ENCODE data around the gene RFC2.
"Not testable (repeated sequence)": the region's sequence is repeated elsewhere in the genome, so short reads cannot be mapped to it uniquely, and the experiment has no call there.

The RFC2 gene

DNA sequence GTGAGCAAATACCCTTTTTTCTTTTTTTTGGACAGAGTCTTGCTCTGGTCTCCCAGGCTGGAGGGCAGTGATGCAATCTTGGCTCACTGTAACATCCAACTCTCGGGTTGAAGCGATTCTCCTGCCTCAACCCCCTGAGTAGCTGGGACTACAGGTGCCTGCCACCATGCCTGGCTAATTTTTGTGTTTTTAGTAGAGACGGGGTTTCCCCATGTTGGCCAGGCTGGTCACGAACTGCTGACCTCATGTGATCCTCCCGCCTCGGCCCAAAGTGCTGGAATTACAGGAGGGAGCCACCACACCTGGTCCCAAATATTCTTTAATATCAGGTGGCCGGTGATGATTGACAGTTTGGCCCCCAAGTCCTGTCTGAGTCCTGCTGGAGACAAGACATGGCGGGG lies 37.8 kb downstream of the RFC2 start:
- DNase-seq: no peak

DNA sequence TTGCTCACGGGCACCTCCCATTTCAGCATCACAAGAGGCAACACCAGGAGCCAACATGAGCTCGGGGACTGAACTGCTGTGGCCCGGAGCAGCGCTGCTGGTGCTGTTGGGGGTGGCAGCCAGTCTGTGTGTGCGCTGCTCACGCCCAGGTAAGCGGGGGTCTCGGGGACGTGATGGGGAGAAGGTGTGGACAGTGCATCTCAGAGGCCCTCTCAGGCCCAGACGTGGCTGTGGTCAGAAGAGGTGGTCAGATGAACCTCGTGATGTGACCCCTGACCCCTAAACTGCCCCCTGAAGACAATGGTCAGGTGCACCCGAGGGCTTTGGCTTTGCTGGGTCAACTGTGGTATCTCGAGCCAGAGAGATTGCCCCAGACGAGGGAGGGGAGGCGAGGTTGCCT lies 38.3 kb downstream of the RFC2 start:
- no peak for DNase-seq

DNA sequence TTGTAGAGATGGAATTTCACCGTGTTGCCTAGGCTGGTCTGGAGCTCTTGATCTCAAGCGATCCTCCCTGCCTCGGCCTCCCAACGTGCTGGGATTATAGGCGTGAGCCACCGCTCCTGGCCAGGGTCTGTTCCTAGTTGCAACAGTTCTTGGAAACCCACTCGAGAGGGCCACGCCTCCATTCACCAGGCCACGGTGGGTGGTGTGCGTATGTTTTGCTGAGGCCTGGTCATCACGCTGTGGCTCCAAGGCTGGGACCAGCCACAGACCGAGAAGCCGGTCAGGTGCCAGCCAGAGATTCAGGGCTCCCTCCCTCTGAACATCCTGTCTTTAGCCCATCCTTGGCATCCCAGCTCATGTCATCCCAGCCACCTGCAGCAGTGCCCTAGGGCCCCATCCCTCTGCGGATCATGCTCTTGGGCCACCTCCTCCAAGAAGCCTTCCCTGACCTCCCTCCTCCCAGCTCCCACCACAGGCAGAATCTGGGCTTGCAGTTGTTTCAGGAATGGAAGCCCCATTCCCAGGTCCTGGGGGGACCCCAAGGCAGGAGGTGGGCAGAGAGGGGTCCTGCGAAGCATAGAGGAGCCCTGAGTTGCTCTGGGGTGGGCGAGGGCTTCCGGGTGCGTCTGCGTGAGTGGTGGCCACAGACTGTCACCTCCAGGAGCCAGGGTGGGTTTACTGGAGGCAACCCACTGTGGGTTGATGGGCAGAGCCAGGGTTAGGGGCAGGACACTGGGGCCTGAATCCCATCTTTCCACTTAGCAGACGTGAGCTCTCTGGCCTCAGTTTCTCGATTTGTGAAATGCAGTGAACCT lies 39.2 kb downstream of the RFC2 start:
- DNase-seq: no peak

DNA sequence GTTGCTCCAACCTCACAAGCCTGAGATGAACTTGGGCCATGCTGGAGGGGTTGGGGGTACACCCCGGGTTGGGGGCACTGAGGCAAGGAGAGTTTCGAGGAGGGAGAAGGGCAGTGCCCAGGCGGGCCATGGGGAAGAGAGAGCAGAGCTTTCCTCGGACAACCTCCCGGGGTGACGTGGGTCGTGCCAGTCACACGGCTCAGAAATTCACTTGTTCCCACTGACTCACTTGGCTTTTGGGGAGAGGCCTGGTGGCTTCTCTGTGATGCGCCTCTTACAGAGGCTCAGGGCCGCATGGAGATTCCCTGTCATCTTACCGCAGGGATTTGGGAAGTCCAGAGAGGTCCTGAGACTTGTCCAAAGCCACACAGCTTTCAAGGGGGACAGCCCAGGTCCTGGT lies 41.5 kb downstream of the RFC2 start:
- DNase-seq: no peak

DNA sequence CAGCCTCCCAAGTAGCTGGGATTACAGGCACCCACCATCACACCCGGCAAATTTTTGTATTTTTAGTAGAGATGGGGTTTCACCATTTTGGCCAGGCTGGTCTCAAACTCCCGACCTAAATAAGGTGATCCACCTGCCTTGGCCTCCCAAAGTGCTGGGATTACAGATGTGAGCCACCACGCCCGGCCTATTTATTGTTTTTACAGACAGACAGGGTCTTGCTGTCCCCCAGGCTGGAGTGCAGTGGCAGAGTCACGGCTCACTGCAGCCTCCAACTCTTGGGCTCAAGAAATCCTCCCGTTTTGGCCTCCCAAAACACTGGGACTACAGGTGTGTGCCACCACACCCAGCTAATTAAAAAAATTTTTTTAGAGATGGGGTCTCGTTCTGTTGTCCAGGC lies 46.0 kb downstream of the RFC2 start:
- not testable (repeated sequence) for DNase-seq

DNA sequence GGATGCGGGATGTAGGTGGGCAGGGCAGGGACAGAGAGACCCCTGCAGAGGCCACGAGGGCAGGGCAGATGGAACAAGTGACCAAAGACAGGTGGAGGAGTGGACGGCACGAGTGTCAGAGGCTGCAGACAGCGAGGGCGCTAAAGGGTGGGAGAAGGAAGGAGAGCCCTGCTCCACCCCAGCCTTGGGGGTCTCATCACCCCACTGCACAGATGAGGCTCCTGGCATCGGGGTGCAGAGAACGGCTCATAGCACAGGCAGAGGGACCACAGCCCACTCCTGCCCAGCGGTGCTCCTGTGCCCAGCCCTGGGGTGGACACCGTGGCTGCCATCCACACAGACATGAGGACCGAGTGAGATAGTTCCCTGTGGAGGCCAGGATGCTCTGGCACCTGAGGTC lies 46.6 kb downstream of the RFC2 start:
- DNase-seq: no peak

DNA sequence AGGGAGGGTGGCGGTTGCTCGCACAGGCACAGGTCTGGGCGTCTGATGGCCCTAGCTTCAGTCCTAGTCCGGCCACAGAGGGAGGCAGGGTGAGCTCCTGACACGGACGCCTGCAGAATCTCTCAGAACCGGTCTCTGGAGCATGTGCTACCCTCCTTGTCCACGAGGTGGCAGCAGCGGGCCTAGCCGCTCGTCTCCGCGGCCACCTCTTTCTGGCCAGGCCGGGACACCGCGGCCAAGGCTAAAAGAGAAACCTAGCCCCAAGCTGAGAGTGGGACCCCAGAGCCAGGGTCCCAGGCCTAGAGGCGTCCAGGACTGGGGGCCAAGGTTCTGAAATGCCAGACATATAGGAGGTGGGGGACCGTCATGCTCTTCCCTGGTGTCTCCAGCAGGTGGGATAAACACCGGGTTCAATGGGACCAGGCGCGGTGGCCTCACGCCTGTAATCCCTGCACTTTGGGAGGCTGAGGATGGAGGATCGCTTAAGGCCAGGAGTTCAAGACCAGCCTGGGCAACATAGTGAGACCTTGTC lies 47.5 kb downstream of the RFC2 start:
- DNase-seq: peak in 1 of 2 experiments; percentile 49

DNA sequence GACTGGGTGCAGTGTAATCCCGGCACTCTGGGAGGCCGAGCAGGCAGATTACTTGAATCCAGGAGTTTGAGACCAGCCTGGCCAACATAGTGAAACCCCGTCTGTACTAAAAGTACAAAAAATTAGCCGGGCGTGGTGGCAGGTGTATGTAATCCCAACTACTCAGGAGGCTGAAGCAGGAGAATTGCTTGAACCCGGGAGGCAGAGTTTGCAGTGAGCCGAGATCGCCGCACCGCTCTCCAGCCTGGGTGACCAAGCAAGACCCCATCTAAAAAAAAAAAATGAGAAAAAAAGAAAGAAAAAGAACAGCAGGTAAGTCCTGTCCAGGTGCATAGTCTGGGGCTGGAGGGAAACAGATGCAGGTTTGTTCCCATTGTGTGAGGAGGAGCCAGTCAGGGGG lies 48.1 kb downstream of the RFC2 start:
- not testable (repeated sequence) for DNase-seq

DNA sequence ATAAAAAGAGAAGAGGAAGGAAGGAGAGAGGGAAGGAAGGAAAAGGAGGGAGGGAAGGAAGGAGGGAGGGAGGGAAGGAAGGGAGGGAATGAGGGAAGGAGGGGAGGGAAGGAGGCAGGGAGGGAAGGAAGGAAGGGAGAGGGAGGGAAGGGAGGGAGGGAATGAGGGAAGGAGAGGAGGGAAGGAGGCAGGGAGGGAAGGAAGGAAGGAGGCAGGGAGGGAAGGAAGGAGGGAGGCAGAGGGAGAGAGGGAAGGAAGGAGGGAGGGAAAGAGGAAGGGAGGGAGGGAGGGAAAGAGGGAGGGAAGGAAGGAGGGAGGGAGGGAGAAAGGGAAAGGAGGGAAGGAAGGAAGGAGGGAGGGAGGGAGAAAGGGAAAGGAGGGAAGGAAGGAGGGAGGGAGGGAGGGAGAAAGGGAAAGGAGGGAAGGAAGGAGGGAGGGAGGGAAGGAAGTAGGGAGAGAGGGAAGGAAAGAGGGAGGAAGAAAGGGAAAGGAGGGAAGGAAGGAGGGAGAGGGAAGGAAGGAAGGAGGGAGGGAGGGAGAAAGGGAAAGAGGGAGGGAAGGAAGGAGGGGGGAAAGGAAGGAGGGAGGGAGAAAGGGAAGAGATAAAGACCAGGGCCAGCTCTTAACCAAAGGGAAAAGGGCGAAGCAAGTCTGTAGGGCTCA lies 50.1 kb downstream of the RFC2 start:
- DNase-seq: no peak

DNA sequence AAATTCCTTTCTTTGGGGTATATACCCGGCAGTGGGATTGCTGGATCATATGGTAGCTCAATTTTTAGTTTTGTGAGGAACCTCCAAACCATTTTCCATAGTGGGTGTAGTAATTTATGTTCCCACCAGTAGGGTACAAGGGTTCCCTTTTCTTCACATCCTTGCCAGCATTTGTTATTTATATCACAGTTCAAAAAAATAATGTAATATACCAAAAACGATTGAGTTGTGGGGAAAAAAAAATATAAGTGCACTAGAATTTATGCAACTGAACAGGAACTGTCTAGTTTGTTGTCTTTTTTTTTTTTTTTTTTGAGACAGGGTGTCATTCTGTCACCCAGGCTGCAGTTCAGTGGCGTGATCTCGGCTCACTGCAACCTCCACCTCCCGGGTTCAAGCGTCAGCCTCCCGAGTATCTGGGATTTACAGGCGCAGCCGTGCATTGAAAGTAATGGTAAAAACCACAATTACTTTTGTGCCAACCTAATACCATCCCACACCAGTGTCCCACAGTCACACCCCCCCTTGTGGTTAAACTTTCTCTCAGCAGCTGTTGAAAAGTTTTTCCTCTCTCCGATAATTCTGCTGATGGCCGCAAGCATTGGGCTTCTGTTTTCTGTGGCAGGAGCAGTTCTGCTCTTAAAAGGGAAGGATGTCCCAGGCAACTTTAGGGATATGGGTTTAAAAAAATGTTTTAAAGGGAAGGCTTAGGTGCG lies 51.2 kb downstream of the RFC2 start:
- no peak for DNase-seq

DNA sequence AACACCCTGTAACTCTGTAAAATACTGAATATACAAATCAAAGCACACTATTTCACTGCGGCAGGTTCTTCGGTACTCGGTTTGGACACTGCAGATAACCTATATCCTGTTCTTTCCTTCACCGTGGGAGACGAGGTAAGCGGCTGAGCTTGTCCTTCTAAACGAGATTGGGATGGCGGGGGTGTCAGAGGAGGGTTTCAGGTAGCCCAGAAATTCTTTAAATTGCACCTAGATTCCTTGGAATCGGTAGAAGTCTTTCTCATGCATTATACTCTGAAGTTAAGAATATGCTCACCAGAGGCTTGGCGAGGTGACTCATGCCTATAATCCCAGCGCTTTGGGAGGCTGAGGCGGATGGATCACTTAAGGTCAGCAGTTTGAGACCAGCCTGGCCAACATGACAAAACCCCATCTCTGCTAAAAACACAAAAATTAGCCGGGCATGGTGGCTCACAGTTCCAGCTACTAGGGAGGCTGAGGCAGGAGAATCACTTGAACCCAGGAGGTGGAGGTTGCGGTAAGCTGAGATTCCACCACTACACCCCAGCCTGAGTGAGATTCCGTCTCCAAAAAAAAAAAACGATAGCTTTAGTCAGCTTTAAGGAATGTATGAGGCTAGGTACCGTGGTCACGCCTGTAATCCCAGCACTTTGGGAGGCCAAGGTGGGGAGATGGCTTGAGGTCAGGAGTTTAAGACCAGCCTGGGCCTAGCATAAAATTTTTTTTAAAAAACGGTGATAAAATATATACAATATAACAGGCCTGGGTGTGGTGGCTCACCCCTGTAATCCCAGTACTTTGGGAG lies 54.4 kb downstream of the RFC2 start:
- no peak for DNase-seq

DNA sequence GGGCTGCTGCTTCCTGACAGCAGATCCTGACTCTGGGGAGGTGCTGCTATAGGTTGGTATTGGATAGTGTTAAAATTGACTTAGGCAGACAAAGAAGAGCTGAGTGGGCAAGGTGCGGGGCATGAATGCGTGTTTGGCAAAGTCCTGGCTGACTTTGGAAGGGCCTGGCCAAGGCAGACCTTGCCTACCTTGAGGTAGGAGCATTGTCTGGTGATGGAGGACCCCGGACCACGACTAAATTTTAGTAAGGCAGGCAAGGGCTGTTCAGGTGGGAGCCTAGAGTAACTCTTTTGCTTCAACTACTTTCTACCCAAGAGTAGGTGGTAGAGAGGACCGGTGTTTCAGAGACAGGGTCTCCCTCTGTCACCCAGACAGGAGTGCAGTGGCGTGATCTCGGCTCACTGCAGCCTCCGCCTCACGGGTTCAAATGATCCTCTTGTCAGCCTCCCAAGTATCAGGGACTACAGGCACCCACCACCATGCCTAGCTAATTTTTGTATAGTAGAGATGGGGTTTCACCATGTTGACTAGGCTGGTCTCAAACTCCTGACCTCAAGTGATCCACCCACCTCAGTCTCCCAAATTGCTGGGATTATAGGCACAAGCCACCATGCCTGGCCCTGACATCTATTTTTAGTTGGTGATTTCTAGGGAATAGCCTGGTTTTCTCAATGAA lies 56.6 kb downstream of the RFC2 start:
- DNase-seq: no peak

DNA sequence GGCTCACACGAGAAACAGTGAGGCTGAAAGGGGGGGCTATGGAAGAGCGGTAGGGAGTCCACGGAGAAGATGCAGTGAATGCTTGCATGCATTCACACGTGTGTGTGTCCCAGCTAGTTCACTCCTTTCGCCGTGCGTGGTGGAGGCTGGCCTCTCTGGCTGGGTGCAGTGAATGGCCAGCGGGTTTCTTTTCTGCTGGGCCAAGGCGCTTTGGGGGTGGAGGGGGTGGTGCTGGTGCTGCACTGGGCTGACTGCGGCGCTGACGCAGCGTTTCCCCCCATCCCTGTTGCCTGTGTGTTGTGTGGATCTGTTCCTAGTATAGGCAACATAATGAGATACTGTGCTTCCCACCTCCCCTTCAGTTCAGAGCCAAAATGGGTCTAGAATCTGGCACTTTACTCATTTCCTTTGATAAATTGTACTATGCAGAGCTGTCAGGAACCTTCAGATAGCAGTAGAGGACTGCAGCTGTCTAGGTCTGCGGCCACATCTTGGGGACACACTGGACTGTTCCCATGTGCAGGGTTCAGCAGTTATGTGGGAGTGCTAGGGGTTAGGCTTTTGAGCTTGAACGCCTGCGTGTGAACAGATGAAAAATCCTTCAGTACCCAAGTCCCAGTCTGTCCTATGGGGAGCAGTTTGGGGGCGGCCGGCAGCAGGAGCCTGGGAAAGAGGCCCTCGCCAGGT lies 58.1 kb downstream of the RFC2 start:
- not testable (repeated sequence) for DNase-seq

DNA sequence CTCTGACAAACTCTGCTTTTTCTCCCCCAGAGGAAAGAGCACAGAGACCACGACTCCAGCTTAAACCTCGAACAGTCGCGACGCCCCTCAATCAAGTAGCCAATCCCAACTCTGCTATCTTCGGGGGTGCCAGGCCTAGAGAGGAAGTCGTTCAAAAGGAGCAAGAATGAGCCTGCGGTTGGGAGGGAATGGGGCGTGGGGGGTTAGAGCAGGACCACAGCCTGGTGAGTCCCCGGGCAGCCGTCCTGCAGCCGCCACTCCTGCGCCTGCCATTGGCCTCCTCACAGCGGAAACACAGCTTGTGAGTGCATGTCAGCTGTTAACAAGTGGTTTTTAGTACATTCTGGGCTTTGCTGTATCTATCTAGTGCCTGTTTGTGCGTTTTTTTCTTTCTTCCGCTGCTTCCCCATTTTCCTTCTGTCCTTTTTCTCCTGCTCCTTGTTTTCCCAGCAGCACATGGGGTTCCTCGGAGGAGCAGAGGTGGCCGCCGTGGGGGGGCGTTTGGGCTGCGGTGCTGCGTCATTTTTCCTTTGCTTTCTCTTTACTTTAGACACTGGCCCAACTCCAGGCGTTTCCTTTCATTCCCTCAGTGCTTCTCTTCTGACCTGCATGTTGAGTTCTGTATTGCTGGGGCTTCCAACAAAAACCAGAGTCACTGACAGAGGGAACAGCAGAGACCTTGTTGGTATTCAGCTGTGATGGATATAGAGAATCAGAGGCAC lies 58.9 kb downstream of the RFC2 start:
- not testable (repeated sequence) for DNase-seq

DNA sequence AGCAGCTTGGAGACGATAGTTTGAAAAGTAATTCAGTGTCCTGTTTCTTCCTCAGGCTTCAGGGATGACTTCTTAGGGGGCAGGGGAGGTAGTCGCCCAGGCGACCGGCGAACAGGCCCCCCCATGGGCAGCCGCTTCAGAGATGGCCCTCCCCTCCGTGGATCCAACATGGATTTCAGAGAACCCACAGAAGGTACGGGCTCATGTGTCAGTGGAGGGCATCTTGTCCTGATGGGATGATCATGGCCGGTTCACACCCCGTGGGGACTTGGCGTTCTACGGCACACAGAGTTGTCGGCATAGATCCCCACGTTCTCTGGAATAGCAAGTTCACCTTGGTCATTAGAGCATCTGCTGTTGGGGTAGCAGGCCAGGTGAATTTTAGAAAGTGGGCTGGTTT lies 59.5 kb downstream of the RFC2 start:
- no peak for DNase-seq

DNA sequence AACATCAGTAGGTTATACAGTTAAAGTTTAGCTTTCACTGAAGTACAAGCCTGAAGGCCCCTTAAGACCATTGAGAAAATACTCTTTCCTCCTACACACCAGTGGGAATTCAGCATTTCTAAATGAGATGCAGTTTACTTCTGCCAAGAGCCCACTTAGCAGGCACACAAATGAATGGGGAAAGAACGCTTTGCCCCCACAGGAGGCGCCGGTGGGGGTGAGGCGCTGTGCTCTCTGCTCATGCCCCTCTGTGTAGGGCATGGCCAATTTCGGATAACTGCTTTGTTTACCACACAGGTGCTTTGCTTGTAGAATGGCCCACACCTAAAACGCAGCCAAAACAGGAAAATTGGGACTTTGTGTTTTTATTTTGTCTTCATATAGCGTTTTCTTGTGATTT lies 60.3 kb downstream of the RFC2 start:
- DNase-seq: no peak

DNA sequence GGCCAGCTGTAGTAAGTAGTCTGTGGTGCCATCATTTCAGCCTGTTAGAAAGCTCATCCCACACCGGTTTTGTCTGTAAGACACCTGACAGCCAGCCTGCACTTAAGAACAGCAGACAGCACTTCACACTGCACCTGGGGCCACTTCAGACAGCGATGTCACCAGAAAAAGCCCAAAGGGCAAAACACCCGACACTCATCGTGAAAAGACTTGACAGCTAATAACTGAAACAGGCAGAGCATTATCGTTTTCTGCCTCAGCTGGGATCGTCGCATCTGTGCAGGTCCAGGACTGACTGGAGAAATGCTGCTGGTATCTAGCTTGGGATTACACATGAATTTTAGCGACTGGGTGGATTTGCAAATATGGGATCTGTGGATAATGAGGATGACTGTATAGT lies 61.1 kb downstream of the RFC2 start:
- DNase-seq: no peak

DNA sequence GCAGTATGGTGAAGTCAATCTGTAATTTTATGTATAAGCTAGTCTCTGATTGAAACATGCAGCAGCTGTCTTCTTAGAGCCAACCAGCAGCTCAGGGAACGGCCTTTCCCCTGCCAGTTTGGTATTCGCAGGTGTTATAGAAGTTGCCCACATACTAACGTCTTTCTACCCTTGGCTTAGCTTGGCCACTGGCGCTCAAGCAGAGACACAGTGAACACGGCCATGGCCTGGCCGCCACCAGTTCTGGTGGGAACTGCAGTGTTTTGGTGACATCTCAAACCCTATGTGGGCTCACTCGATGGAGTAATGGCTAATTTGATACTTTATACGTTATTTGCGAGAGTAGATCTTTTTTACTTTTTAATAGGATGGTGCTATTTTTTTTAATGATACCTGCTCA lies 63.0 kb downstream of the RFC2 start:
- no peak for DNase-seq

DNA sequence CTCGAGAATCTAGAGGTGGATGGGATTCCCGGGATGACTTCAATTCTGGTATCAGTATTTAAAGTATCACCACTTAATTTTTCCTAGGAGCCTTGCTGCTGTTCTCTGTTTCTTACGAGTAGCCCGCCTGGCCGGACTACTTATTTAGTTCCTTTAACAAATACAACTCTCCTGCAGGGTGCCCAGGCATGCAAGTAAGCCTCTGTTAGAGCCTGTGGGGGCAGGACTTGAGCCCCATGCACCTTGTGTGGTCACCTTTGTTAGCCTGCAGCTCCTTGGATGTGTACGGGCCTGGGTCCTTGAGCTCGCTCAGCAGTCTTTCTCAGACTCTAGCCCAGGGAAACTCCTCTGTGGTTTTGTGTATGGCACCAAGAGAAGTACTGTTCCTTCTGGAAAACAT lies 63.9 kb downstream of the RFC2 start:
- no peak for DNase-seq

DNA sequence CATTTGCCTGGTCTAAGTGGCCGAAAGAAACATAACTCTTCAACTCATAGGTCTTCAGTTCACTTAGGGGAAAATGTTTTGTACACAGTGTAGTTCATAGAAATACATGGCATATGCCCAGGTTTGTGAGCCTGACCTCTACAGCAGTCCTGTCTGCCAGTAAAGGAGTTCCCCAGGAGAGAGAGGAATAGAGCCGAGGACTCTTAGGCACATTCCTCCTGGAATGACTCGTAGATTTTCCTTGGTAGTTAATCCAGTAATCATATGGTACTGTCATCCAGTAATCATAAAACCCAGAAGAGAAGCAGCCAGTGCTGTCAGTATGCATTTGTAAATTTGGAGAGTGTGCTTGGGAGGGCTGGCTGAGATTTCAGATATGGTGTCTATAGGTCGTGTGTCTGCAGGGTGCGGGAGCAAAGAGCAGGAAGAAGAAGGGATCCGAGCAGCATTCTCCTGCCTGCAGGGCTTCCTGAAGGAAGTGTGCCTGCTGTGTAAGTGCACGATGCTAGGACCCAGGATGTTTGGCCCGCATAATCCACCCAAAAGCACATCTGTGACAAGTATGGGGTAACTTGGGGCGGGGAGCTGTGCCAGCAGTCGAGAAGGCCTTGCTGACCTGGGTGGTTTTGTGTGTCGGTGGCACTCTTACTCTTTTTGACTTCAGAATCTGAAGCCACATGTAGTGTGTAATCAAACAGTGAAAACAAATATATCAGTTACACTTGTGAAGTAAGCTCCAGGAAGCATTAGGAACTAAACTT lies 66.1 kb downstream of the RFC2 start:
- DNase-seq: no peak

Measured in cerebellar nuclear complex (tissue), 1 donor.